Retinal pigment epithelial cell (primary cell): ENCODE data around the gene KCNK15.

ENCODE experiments used
- DNase-seq: peaks from one replicate; pipeline ENCODE4 v3.0.0-alpha.2; 2010; ENCODE audit warnings: low read depth
- H3K4me3 ChIP-seq: 2 replicates; pipeline ENCODE4 v1.5.1; 2011; ENCODE audit warnings: mild to moderate bottlenecking, low read length, control low read depth, moderate library complexity
- CTCF ChIP-seq: conservative IDR thresholded peaks from 2 replicates; pipeline ENCODE4 v1.5.1; 2011; ENCODE audit warnings: low read depth, low read length, control low read depth, inconsistent platforms

KCNK15 gene

DNA sequence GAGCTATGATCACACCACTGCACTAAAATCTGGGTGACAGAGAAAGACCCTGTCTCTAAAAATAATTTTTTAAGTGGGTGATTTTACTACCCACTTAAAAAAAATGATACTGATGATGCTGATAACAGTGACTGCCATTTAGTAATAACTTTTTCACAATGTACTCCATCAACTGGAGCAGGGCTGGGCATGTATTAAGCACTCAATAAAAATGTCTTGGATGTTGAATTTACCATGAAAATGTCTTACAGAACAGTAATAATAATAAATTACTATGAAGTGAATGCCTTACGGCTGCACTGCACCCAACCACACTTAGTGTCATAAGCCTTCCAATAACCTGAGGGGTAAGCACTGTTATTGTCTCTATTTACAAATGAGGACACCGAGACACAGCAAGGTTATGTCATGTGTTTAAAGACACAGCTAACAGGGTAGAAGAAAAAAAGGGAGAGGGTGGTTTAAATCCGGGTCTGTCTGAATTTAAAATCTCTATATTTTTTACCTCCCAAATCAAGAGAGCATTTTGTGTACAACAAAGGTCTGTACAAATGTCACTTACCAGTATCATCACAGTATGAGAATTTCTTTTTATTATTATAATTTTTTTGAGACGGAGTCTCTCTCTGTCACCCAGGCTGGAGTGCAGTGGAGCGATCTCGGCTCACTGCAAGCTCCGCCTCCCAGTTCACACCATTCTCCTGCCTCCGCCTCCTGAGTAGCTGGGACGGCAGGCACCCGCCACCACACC lies 43.2 kb downstream of the KCNK15 start:
- no peak for TF ChIP-seq CTCF
- H3K4me3 ChIP-seq: no peak overlapping the region
- no peak for DNase-seq

GRCh38 chr20:44790638-44791393 lies 45.2 kb downstream of the KCNK15 start:
- no peak for DNase-seq
- H3K4me3 ChIP-seq: no peak overlapping the region
- TF ChIP-seq CTCF: no peak

- H3K4me3 ChIP-seq: no peak overlapping the region
- no peak for TF ChIP-seq CTCF
- DNase-seq: no peak
Observed at GRCh38 chr20:44792796-44793195, 47.1 kb downstream of the KCNK15 start.

- no peak for DNase-seq
- no peak for TF ChIP-seq CTCF
- H3K4me3 ChIP-seq: no peak overlapping the region
Observed at GRCh38 chr20:44795836-44796235, 50.2 kb downstream of the KCNK15 start.

GRCh38 chr20:44796311-44796710 lies 50.6 kb downstream of the KCNK15 start:
- H3K4me3 ChIP-seq: no peak overlapping the region
- DNase-seq: no peak
- no peak for TF ChIP-seq CTCF

DNA sequence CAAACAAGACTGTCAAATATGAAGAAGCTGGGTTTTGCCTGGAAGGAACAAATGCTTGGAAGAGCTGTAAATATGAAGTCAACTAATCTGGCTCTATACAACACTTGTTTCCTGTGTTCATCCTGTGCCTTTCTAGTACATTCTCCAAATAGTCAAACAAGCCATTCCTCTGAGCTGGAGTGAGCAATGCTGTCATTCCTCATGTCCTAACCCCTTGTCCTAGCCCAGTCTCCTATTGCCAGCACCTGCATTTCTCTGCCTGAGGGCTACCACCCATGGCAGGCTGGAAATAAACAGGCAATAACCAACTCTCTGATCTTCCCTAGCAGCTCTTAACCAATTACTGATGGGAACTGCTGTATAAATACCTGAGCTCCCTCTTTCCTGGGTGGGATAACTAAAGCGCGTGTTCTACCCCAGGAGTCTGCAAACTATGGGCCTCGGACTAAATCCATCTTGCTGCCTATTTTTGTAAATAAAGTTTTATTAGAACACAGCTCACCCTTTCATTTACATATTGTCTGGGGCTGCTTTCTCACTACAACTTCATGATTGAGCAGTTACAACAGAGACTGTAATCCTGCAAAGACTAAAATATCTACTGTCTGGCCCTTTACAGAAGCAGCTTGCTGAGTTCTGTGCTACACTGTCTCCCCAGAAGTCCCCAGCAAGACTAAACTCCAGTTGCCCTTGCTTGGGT lies 51.2 kb downstream of the KCNK15 start:
- no peak for DNase-seq
- H3K4me3 ChIP-seq: no peak overlapping the region
- no peak for TF ChIP-seq CTCF
